HG03103 (cell line): ENCODE data around the gene ZNF185.

Experiments
- ATAC-seq: cut with Tn5 transposase; IDR thresholded peaks from one replicate; pipeline ENCODE4 v1.9.1; 2021; ENCODE audit warnings: low read depth; ENCODE audit not compliant: unreplicated experiment

ZNF185 gene

GRCh38 chrX:152915541-152916241, 17.8 kb downstream of the ZNF185 start:
- peak; percentile 78 for ATAC-seq

GRCh38 chrX:152917656-152918579, 20.1 kb downstream of the ZNF185 start:
- ATAC-seq = no peak

- no peak for ATAC-seq
These were observed 20.8 kb downstream of the ZNF185 start for GRCh38 chrX:152918707-152919106.

- no peak for ATAC-seq
These were observed 25.7 kb downstream of the ZNF185 start for GRCh38 chrX:152923599-152923998.

- ATAC-seq = no peak
These were observed 28.0 kb downstream of the ZNF185 start for GRCh38 chrX:152925835-152926234.

GRCh38 chrX:152926279-152926678, 28.4 kb downstream of the ZNF185 start:
- peak; percentile 80 for ATAC-seq

GRCh38 chrX:152926923-152927322, 29.1 kb downstream of the ZNF185 start:
- no peak for ATAC-seq

- no peak for ATAC-seq
These were observed 30.2 kb downstream of the ZNF185 start for GRCh38 chrX:152927858-152928760.

- no peak for ATAC-seq
These were observed 31.0 kb downstream of the ZNF185 start for GRCh38 chrX:152928761-152929400.

- ATAC-seq = no peak
These were observed 32.0 kb downstream of the ZNF185 start for GRCh38 chrX:152929898-152930297.

- ATAC-seq = no peak
These were observed 32.6 kb downstream of the ZNF185 start for GRCh38 chrX:152930516-152930915.

GRCh38 chrX:152932144-152932543, 34.3 kb downstream of the ZNF185 start:
- no peak for ATAC-seq

GRCh38 chrX:152932598-152933175, 34.8 kb downstream of the ZNF185 start:
- no peak for ATAC-seq

GRCh38 chrX:152936306-152936705, 38.4 kb downstream of the ZNF185 start:
- ATAC-seq = no peak

- ATAC-seq = no peak
These were observed 39.4 kb downstream of the ZNF185 start for GRCh38 chrX:152937236-152937635.

GRCh38 chrX:152941328-152942076, 43.6 kb downstream of the ZNF185 start:
- peak; percentile 95 for ATAC-seq

- ATAC-seq = no peak
These were observed 44.2 kb downstream of the ZNF185 start for GRCh38 chrX:152942077-152942442.

- no peak for ATAC-seq
These were observed 46.0 kb downstream of the ZNF185 start for GRCh38 chrX:152943826-152944225.
